Activated CD4-positive, CD25-positive, alpha-beta regulatory T cell treated with anti-CD3 and anti-CD28 coated beads, Interleukin-2, amount 50 U/mL, for 72 hours (primary cell): ENCODE measurements around the gene PABPN1.
A peak's percentile ranks its signal among the peaks of the same experiment; 100 is the strongest.
"Not testable (repeated sequence)": the region's sequence is repeated elsewhere in the genome, so short reads cannot be mapped to it uniquely, and the experiment has no call there.

Source experiments
- DNase-seq: peaks from one replicate; pipeline ENCODE4 v3.0.0; 2021

The PABPN1 gene

GRCh38 chr14:23301969-23302289 lies 19.3 kb upstream of the PABPN1 start:
- DNase-seq, result no peak

GRCh38 chr14:23302290-23303225 lies 18.7 kb upstream of the PABPN1 start, which contains the start of gene PPP1R3E:
Gene PPP1R3E, minus strand, starts transcription at chr14:23302859. Its CDS starts 283 bp downstream, at chr14:23302576.
- peak; percentile 87 for DNase-seq

GRCh38 chr14:23306412-23307145 lies 14.7 kb upstream of the PABPN1 start, which contains the start of gene BCL2L2:
Gene BCL2L2, plus strand, starts transcription at chr14:23306833. Its CDS starts 935 bp downstream, at chr14:23307768.
- no peak for DNase-seq

- no peak for DNase-seq
Observed at GRCh38 chr14:23307146-23307530, 14.1 kb upstream of the PABPN1 start.

- no peak for DNase-seq
Observed at GRCh38 chr14:23307687-23308644, 13.3 kb upstream of the PABPN1 start.

GRCh38 chr14:23308721-23309445 lies 12.4 kb upstream of the PABPN1 start:
- no peak for DNase-seq

- no peak for DNase-seq
Observed at GRCh38 chr14:23310546-23310945, 10.7 kb upstream of the PABPN1 start.

- DNase-seq, result no peak
Observed at GRCh38 chr14:23316300-23316699, 5.0 kb upstream of the PABPN1 start.

- no peak for DNase-seq
Observed at GRCh38 chr14:23319746-23320583, 1.3 kb upstream of the PABPN1 start.

- DNase-seq, result peak; percentile 68
Observed at GRCh38 chr14:23321572-23322547, 603 bp downstream of the PABPN1 start.

GRCh38 chr14:23322568-23323517 lies 1.6 kb downstream of the PABPN1 start:
- DNase-seq, result no peak

- no peak for DNase-seq
Observed at GRCh38 chr14:23323838-23324454, 2.7 kb downstream of the PABPN1 start.

GRCh38 chr14:23324455-23324846 lies 3.2 kb downstream of the PABPN1 start:
- no peak for DNase-seq

- DNase-seq, result no peak
Observed at GRCh38 chr14:23324993-23325392, 3.7 kb downstream of the PABPN1 start.

- DNase-seq, result not testable (repeated sequence)
Observed at GRCh38 chr14:23325746-23326145, 4.5 kb downstream of the PABPN1 start.

- DNase-seq, result no peak
Observed at GRCh38 chr14:23326491-23327332, 5.5 kb downstream of the PABPN1 start.
